ENCODE measurements around the gene PLVAP. TPM values are rescaled to one million over a fixed set of nuclear protein-coding genes. Genes with fewer than 3 reads are reported as not detected.

The PLVAP gene
- total and polyA plus RNA-seq, 3 experiments from 2014 or later, result not detected

- H3K27me3 Mint-ChIP-seq, result no peaks in the 10 kb centered on the region
- H3K4me1 ChIP-seq (ENCODE audit: insufficient read depth, low read length), result peaks cover 8% of the 10 kb centered on the region
- CTCF ChIA-PET, result interaction anchor here (0.5 kb wide), 1 partner anchor 39 kb away, joined by 3 read pairs; no protein-coding TSS in a partner anchor
Measured at GRCh38 chr19:17340871-17341357, 36.2 kb downstream of the PLVAP start.

GRCh38 chr19:17340302-17340870, 36.8 kb downstream of the PLVAP start:
- Histone ChIP-seq H3K36me3 (ENCODE audit: insufficient read depth, low read length) (no peaks in the 10 kb centered on the region), H3K4me1 (ENCODE audit: insufficient read depth, low read length) (peaks cover 12% of the 10 kb centered on the region), H3K27me3 (ENCODE audit: insufficient read depth, low read length, poor library complexity, severe bottlenecking) (no peaks in the 10 kb centered on the region), H3K27ac (ENCODE audit: low read depth, low read length) (no peak overlapping the region), H3K4me3 (ENCODE audit: low read length) (no peak overlapping the region), H3K9me3 (ENCODE audit: low read length) (no peaks in the 10 kb centered on the region)
- Mint-ChIP-seq H3K27me3 (no peaks in the 10 kb centered on the region), H3K4me3 (no peak overlapping the region), H3K4me1 (peaks cover 12 to 32% (median 19%) of the 10 kb centered on the region in 3 donors), H3K9me3 (no peaks in the 10 kb centered on the region), H3K36me3 (peaks cover 0 to 21% (median 0%) of the 10 kb centered on the region in 3 donors), H3K27ac (no peak overlapping the region)
- DNase-seq, result no peak
- ChIA-PET CTCF (no interaction called here), POLR2A (no interaction called here)

More at GRCh38 chr19:17340871-17341357, 36.2 kb downstream of the PLVAP start:
- DNase-seq, result no peak
- no peak overlapping the region for H3K27ac Mint-ChIP-seq
- Histone ChIP-seq H3K36me3 (ENCODE audit: insufficient read depth, low read length) (no peaks in the 10 kb centered on the region), H3K4me3 (ENCODE audit: low read length) (no peak overlapping the region), H3K27ac (ENCODE audit: low read depth, low read length) (no peak overlapping the region), H3K9me3 (ENCODE audit: low read length) (no peaks in the 10 kb centered on the region), H3K27me3 (ENCODE audit: insufficient read depth, low read length, poor library complexity, severe bottlenecking) (no peaks in the 10 kb centered on the region)
- H3K4me3 Mint-ChIP-seq, result peak overlapping the region in 1 of 7 donors; percentile 54
- peaks cover 0 to 21% (median 0%) of the 10 kb centered on the region in 3 donors for H3K36me3 Mint-ChIP-seq
- POLR2A ChIA-PET, result no interaction called here
- peaks cover 12 to 29% (median 16%) of the 10 kb centered on the region in 3 donors for H3K4me1 Mint-ChIP-seq
- no peaks in the 10 kb centered on the region for H3K9me3 Mint-ChIP-seq

GRCh38 chr19:17339088-17339741, 37.9 kb downstream of the PLVAP start:
- DNase-seq, result no peak
- POLR2A ChIA-PET, result no interaction called here

GRCh38 chr19:17338433-17339078, 38.6 kb downstream of the PLVAP start:
- no peak for DNase-seq

More at GRCh38 chr19:17339088-17339741, 37.9 kb downstream of the PLVAP start:
- Mint-ChIP-seq H3K27me3 (no peaks in the 10 kb centered on the region), H3K36me3 (peaks cover 0 to 21% (median 0%) of the 10 kb centered on the region in 3 donors), H3K4me3 (peak overlapping the region; percentile 68 to 94 (median 87)), H3K9me3 (no peaks in the 10 kb centered on the region), H3K27ac (no peak overlapping the region), H3K4me1 (peaks cover 19 to 41% (median 27%) of the 10 kb centered on the region in 3 donors)
- Histone ChIP-seq H3K9me3 (ENCODE audit: low read length) (no peaks in the 10 kb centered on the region), H3K36me3 (ENCODE audit: insufficient read depth, low read length) (no peaks in the 10 kb centered on the region), H3K4me3 (ENCODE audit: low read length) (no peak overlapping the region), H3K27ac (ENCODE audit: low read depth, low read length) (no peak overlapping the region), H3K4me1 (ENCODE audit: insufficient read depth, low read length) (peaks cover 18% of the 10 kb centered on the region), H3K27me3 (ENCODE audit: insufficient read depth, low read length, poor library complexity, severe bottlenecking) (no peaks in the 10 kb centered on the region)
- CTCF ChIA-PET, result no interaction called here

GRCh38 chr19:17337675-17338432, 39.3 kb downstream of the PLVAP start:
- Histone ChIP-seq H3K9me3 (ENCODE audit: low read length) (no peaks in the 10 kb centered on the region), H3K4me1 (ENCODE audit: insufficient read depth, low read length) (peaks cover 24% of the 10 kb centered on the region), H3K4me3 (ENCODE audit: low read length) (peak overlapping the region; percentile 94), H3K27me3 (ENCODE audit: insufficient read depth, low read length, poor library complexity, severe bottlenecking) (no peaks in the 10 kb centered on the region), H3K27ac (ENCODE audit: low read depth, low read length) (peak overlapping the region; percentile 91), H3K36me3 (ENCODE audit: insufficient read depth, low read length) (no peaks in the 10 kb centered on the region)
- peak overlapping the region; percentile 83 to 94 (median 90) for H3K4me3 Mint-ChIP-seq
- H3K27ac Mint-ChIP-seq, result peak overlapping the region; percentile 84 to 99 (median 92)
- peaks cover 23 to 50% (median 33%) of the 10 kb centered on the region in 3 donors for H3K4me1 Mint-ChIP-seq
- CTCF ChIA-PET, result no interaction called here
- no peaks in the 10 kb centered on the region for H3K9me3 Mint-ChIP-seq
- peaks cover 0 to 23% (median under 1%) of the 10 kb centered on the region in 3 donors for H3K36me3 Mint-ChIP-seq
- H3K27me3 Mint-ChIP-seq, result no peaks in the 10 kb centered on the region
- POLR2A ChIA-PET, result no interaction called here
- peak in 3 of 5 donors; percentile 6 to 57 (median 27) for DNase-seq

More at GRCh38 chr19:17338433-17339078, 38.6 kb downstream of the PLVAP start:
- Mint-ChIP-seq H3K36me3 (peaks cover 0 to 23% (median 0%) of the 10 kb centered on the region in 3 donors), H3K4me1 (peaks cover 23 to 46% (median 33%) of the 10 kb centered on the region in 3 donors), H3K27ac (peak overlapping the region in 2 of 8 donors; percentile 24 to 96), H3K9me3 (no peaks in the 10 kb centered on the region), H3K4me3 (peak overlapping the region; percentile 83 to 94 (median 90)), H3K27me3 (no peaks in the 10 kb centered on the region)
- no peaks in the 10 kb centered on the region for H3K27me3 ChIP-seq (ENCODE audit: insufficient read depth, low read length, poor library complexity, severe bottlenecking)
- peaks cover 23% of the 10 kb centered on the region for H3K4me1 ChIP-seq (ENCODE audit: insufficient read depth, low read length)
- H3K4me3 ChIP-seq (ENCODE audit: low read length), result peak overlapping the region; percentile 94
- peak overlapping the region; percentile 91 for H3K27ac ChIP-seq (ENCODE audit: low read depth, low read length)
- POLR2A ChIA-PET, result no interaction called here
- H3K9me3 ChIP-seq (ENCODE audit: low read length), result no peaks in the 10 kb centered on the region
- H3K36me3 ChIP-seq (ENCODE audit: insufficient read depth, low read length), result no peaks in the 10 kb centered on the region
- CTCF ChIA-PET, result no interaction called here

- peak within 1 kb of the TSS; percentile 91 for H3K27ac ChIP-seq (ENCODE audit: low read depth, low read length)
- peak within 1 kb of the TSS; percentile 84 to 99 (median 92) for H3K27ac Mint-ChIP-seq
- H3K36me3 ChIP-seq (ENCODE audit: insufficient read depth, low read length), result no peaks in the 10 kb centered on the region
- peak within 1 kb of the TSS; percentile 94 for H3K4me3 ChIP-seq (ENCODE audit: low read length)
- POLR2A ChIA-PET, result interaction anchor here (0.9 kb wide), 1 partner anchor 83 kb away, joined by 4 read pairs; the partner anchor contains the start of gene MVB12A
- no peaks in the 10 kb centered on the region for H3K9me3 ChIP-seq (ENCODE audit: low read length)
- H3K4me1 ChIP-seq (ENCODE audit: insufficient read depth, low read length), result peaks cover 24% of the 10 kb centered on the region
- H3K36me3 Mint-ChIP-seq, result peaks cover 0 to 21% (median 3%) of the 10 kb centered on the region in 3 donors
- no peaks in the 10 kb centered on the region for H3K27me3 ChIP-seq (ENCODE audit: insufficient read depth, low read length, poor library complexity, severe bottlenecking)
- DNase-seq, result peak; percentile 95 to 98 (median 95)
- no peaks in the 10 kb centered on the region for H3K9me3 Mint-ChIP-seq
- CTCF ChIA-PET, result no interaction called here
- peak within 1 kb of the TSS; percentile 83 to 94 (median 90) for H3K4me3 Mint-ChIP-seq
- peaks cover 26 to 50% (median 33%) of the 10 kb centered on the region in 3 donors for H3K4me1 Mint-ChIP-seq
- H3K27me3 Mint-ChIP-seq, result no peaks in the 10 kb centered on the region
Measured at GRCh38 chr19:17336872-17337674, 40.1 kb downstream of the PLVAP start, which contains the start of gene GTPBP3. TSS of gene GTPBP3 (plus strand) at chr19:17337553. CDS start at chr19:17337612, 59 bp downstream.

- no peaks in the 10 kb centered on the region for H3K9me3 Mint-ChIP-seq
- ChIA-PET POLR2A (interaction anchor here (0.6 to 2.1 kb wide), 7 partner anchors 10 to 152 kb away, joined by 3 to 13 read pairs (median 4); partner anchors contain the start of genes DDA1 and MRPL34), CTCF (interaction anchor here (0.8 to 1.5 kb wide), 5 partner anchors 10 to 42 kb away, joined by 3 to 6 read pairs (median 4); partner anchors contain the start of gene DDA1)
- H3K27ac Mint-ChIP-seq, result peak overlapping the region in 5 of 8 donors; percentile 12 to 93 (median 80)
- Histone ChIP-seq H3K9me3 (ENCODE audit: low read length) (no peaks in the 10 kb centered on the region), H3K4me1 (ENCODE audit: insufficient read depth, low read length) (peaks cover 24% of the 10 kb centered on the region), H3K4me3 (ENCODE audit: low read length) (no peak overlapping the region), H3K27me3 (ENCODE audit: insufficient read depth, low read length, poor library complexity, severe bottlenecking) (no peaks in the 10 kb centered on the region), H3K36me3 (ENCODE audit: insufficient read depth, low read length) (no peaks in the 10 kb centered on the region), H3K27ac (ENCODE audit: low read depth, low read length) (peak overlapping the region; percentile 74)
- H3K36me3 Mint-ChIP-seq, result peaks cover 0 to 13% (median 3%) of the 10 kb centered on the region in 3 donors
- no peaks in the 10 kb centered on the region for H3K27me3 Mint-ChIP-seq
- peak overlapping the region in 6 of 7 donors; percentile 32 to 94 (median 88) for H3K4me3 Mint-ChIP-seq
- no peak for DNase-seq
- H3K4me1 Mint-ChIP-seq, result peaks cover 28 to 53% (median 33%) of the 10 kb centered on the region in 3 donors
Measured at GRCh38 chr19:17335575-17335974, 41.6 kb downstream of the PLVAP start.

Data from CD8-positive, alpha-beta memory T cell (primary cell).